HepG2 (cell line): ENCODE data around the gene UGT1A3. TPM values are rescaled to one million over a fixed set of nuclear protein-coding genes. Genes with fewer than 3 reads are reported as not detected.
A peak's percentile ranks its signal among the peaks of the same experiment; 100 is the strongest.

ENCODE experiments used
- CERS6 ChIP-seq: sonication (generic); formaldehyde crosslinking; IDR thresholded peaks from 2 replicates; pipeline ENCODE4 v1.5.0; 2020; ENCODE audit warnings: missing genetic modification reagents
- CSRNP2 ChIP-seq: sonication (generic); formaldehyde crosslinking; conservative IDR thresholded peaks from 2 replicates; pipeline ENCODE4 v1.8.0; 2022; ENCODE audit warnings: low read depth, missing genetic modification reagents
- ELF3 ChIP-seq: IDR thresholded peaks from 2 replicates; pipeline ENCODE4 v1.6.1; 2016; ENCODE audit warnings: missing genetic modification reagents, missing compliant biosample characterization
- ERF ChIP-seq: IDR thresholded peaks from 2 replicates; pipeline ENCODE4 v1.6.1; 2018; ENCODE audit warnings: missing biosample characterization, missing genetic modification reagents
- FOSL2 ChIP-seq: sonication (generic); formaldehyde crosslinking; IDR thresholded peaks from 2 replicates; pipeline ENCODE4 v1.4.0; 2020; ENCODE audit warnings: missing genetic modification reagents
- FOXJ3 ChIP-seq: sonication (generic); formaldehyde crosslinking; IDR thresholded peaks from 2 replicates; pipeline ENCODE4 v1.4.0; 2020; ENCODE audit warnings: missing genetic modification reagents, mild to moderate bottlenecking, borderline replicate concordance
- GLI4 ChIP-seq: sonication (generic); formaldehyde crosslinking; IDR thresholded peaks from 2 replicates; pipeline ENCODE4 v1.5.1; 2020; ENCODE audit warnings: missing genetic modification reagents, mild to moderate bottlenecking, moderate library complexity, borderline replicate concordance
- KDM4B ChIP-seq: sonication (generic); formaldehyde crosslinking; IDR thresholded peaks from 2 replicates; pipeline ENCODE4 v1.4.0; 2020; ENCODE audit warnings: missing genetic modification reagents
- KLF9 ChIP-seq: IDR thresholded peaks from 2 replicates; pipeline ENCODE4 v1.6.1; 2016; ENCODE audit warnings: low read depth
- MAF1 ChIP-seq: sonication (generic); formaldehyde crosslinking; IDR thresholded peaks from 2 replicates; pipeline ENCODE4 v1.5.0; 2020; ENCODE audit warnings: missing genetic modification reagents, borderline replicate concordance
- NR2C2 ChIP-seq: sonication (generic); formaldehyde crosslinking; IDR thresholded peaks from 2 replicates; pipeline ENCODE4 v1.4.0; 2020; ENCODE audit warnings: missing genetic modification reagents, mild to moderate bottlenecking, moderate library complexity, borderline replicate concordance
- SNAPC2 ChIP-seq: sonication (generic); formaldehyde crosslinking; IDR thresholded peaks from 2 replicates; pipeline ENCODE4 v1.8.1; 2022; ENCODE audit warnings: mild to moderate bottlenecking, missing genetic modification reagents
- SP5 ChIP-seq: IDR thresholded peaks from 2 replicates; pipeline ENCODE4 v1.6.1; 2016; ENCODE audit warnings: low read depth, borderline replicate concordance
- TCF7L2 ChIP-seq: IDR thresholded peaks from 2 replicates; pipeline ENCODE4 v1.6.1; 2011; ENCODE audit warnings: mild to moderate bottlenecking, low read depth, low read length, moderate library complexity
- ZNF124 ChIP-seq: sonication (generic); formaldehyde crosslinking; IDR thresholded peaks from 2 replicates; pipeline ENCODE4 v1.4.0; 2020; ENCODE audit warnings: missing genetic modification reagents
- ZNF275 ChIP-seq: sonication (generic); formaldehyde crosslinking; IDR thresholded peaks from 2 replicates; pipeline ENCODE4 v1.8.0; 2022; ENCODE audit warnings: missing genetic modification reagents, mild to moderate bottlenecking, inconsistent platforms, borderline replicate concordance
- ZNF605 ChIP-seq: sonication (generic); formaldehyde crosslinking; IDR thresholded peaks from 2 replicates; pipeline ENCODE4 v1.8.0; 2022; ENCODE audit warnings: mild to moderate bottlenecking, missing genetic modification reagents
- ZNF800 ChIP-seq: sonication (generic); formaldehyde crosslinking; IDR thresholded peaks from 2 replicates; pipeline ENCODE4 v1.4.0; 2020; ENCODE audit warnings: missing genetic modification reagents
- ZNF816 ChIP-seq: sonication (generic); formaldehyde crosslinking; IDR thresholded peaks from 2 replicates; pipeline ENCODE4 v1.8.0; 2022; ENCODE audit warnings: missing genetic modification reagents, mild to moderate bottlenecking, borderline replicate concordance
- polyA plus RNA-seq, 8 experiments: library from polyadenylated mRNA; depleted of rRNA in 3 of 8; stranded (reverse) in 7 of 8; unstranded in 1 of 8; fragments of >200 nt; fragmentation: Illumina TruSeq in 4 of 8; extraction: Trizol in 4 of 8; gene quantifications; 2 replicates each; pipeline versions ENCODE4 v1.2.1 to v1.2.3, GENCODE V29; 2011 to 2016; ENCODE audit warnings: low read depth in 4 of 8, missing spikeins in 1 of 8, mixed read lengths in 1 of 8; ENCODE audit not compliant: insufficient read depth in 1 of 8
- total RNA-seq, 5 experiments: library from RNA; depleted of rRNA; stranded (reverse); fragments of >200 nt; fragmentation: Illumina TruSeq; extraction: Trizol; gene quantifications; 2 replicates each; pipeline ENCODE4 v1.2.3, GENCODE V29; 2016; ENCODE audit warnings: low read depth in 1 of 5
- TF ChIP-seq, protein P1 (sequence below): sonication (generic); formaldehyde crosslinking; IDR thresholded peaks from 2 replicates; pipeline ENCODE4 v1.4.0; 2020; ENCODE audit warnings: mild to moderate bottlenecking, missing genetic modification reagents
- TF ChIP-seq, protein P2 (sequence below): IDR thresholded peaks from 2 replicates; pipeline ENCODE4 v1.6.1; 2016; ENCODE audit warnings: missing compliant biosample characterization, missing genetic modification reagents, borderline replicate concordance

The UGT1A3 gene
- total and polyA plus RNA-seq, 2 of the 13 experiments (the other 11 are each of a cell fraction or from before 2014, with no cell fraction given): not detected

- TF ChIP-seq ERF (CRISPR knock-in tag): peak; percentile 97
- no peak for TF ChIP-seq ZNF605
- no peak for TF ChIP-seq KDM4B (CRISPR knock-in tag)
- no peak for TF ChIP-seq GLI4 (CRISPR knock-in tag)
- TF ChIP-seq ELF3 (CRISPR knock-in tag): peak; percentile 94
- peak; percentile 82; the same call in 1 of the 2 replicates for TF ChIP-seq SNAPC2
- no peak for TF ChIP-seq CERS6 (CRISPR knock-in tag)
- TF ChIP-seq ZNF816 (CRISPR knock-in tag): peak; percentile 91; the same call in 1 of the 2 replicates
- no peak for TF ChIP-seq MAF1 (CRISPR knock-in tag)
- peak; percentile 96 for TF ChIP-seq FOXJ3 (CRISPR knock-in tag)
- TF ChIP-seq TCF7L2: peak; percentile 93
- peak; percentile 74; the same call in 1 of the 2 replicates for TF ChIP-seq ZNF124
- 0 out of 2 replicates have a peak, but pooled peaks have one; percentile 72 for TF ChIP-seq CSRNP2 (CRISPR knock-in tag)
- TF ChIP-seq SP5 (CRISPR knock-in tag): peak; percentile 80
- TF ChIP-seq, protein P1, sequence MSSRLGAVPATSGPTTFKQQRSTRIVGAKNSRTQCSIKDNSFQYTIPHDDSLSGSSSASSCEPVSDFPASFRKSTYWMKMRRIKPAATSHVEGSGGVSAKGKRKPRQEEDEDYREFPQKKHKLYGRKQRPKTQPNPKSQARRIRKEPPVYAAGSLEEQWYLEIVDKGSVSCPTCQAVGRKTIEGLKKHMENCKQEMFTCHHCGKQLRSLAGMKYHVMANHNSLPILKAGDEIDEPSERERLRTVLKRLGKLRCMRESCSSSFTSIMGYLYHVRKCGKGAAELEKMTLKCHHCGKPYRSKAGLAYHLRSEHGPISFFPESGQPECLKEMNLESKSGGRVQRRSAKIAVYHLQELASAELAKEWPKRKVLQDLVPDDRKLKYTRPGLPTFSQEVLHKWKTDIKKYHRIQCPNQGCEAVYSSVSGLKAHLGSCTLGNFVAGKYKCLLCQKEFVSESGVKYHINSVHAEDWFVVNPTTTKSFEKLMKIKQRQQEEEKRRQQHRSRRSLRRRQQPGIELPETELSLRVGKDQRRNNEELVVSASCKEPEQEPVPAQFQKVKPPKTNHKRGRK (CRISPR knock-in tag): no peak
- TF ChIP-seq ZNF275 (CRISPR knock-in tag): peak; percentile 54; the same call in 1 of the 2 replicates
- peak; percentile 82 for TF ChIP-seq NR2C2 (CRISPR knock-in tag)
- peak; percentile 90 for TF ChIP-seq FOSL2 (CRISPR knock-in tag)
- TF ChIP-seq, protein P2, sequence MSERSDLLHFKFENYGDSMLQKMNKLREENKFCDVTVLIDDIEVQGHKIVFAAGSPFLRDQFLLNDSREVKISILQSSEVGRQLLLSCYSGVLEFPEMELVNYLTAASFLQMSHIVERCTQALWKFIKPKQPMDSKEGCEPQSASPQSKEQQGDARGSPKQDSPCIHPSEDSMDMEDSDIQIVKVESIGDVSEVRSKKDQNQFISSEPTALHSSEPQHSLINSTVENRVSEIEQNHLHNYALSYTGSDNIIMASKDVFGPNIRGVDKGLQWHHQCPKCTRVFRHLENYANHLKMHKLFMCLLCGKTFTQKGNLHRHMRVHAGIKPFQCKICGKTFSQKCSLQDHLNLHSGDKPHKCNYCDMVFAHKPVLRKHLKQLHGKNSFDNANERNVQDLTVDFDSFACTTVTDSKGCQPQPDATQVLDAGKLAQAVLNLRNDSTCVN: peak; percentile 88
- TF ChIP-seq ZNF800: peak; percentile 73; the same call in 1 of the 2 replicates
- 0 out of 2 replicates have a peak, but pooled peaks have one; percentile 33 for TF ChIP-seq KLF9
Measured at GRCh38 chr2:233756429-233757081, 27.7 kb downstream of the UGT1A3 start (continued).
